OCI-LY7 (cell line): ENCODE data around the gene RASA2. TPM values are rescaled to one million over a fixed set of nuclear protein-coding genes. Genes with fewer than 3 reads are reported as not detected.

ENCODE experiments used
- BruUV-seq: library from RNA; stranded (reverse); fragments of 400-500 nt; replicated peaks from 2 replicates; lab custom pipeline; 2021; lab: Mats Ljungman, UMichigan
- CTCF ChIA-PET: fragments of 300-600 bp; sonication (Branson Sonifier 250); formaldehyde crosslinking; loops from one replicate; lab custom pipeline; 2022; ENCODE audit warnings: antibody characterized with exemption; ENCODE audit not compliant: unreplicated experiment; lab: Charles Lee
- POLR2A ChIA-PET: fragments of 300-600 bp; sonication (Branson Sonifier 250); formaldehyde crosslinking; loops from one replicate; lab custom pipeline; 2022; ENCODE audit warnings: antibody characterized with exemption; lab: Charles Lee
- DNase-seq: peaks from one replicate; pipeline ENCODE4 v3.0.0-alpha.2; 2015; ENCODE audit warnings: low spot score
- H2AFZ ChIP-seq: fragments of 200-600 bp; sonication (generic), shearing (Covaris generic); 2 replicates; pipeline ENCODE4 v1.6.1; 2014; ENCODE audit warnings: mild to moderate bottlenecking, antibody characterized with exemption, low read length, moderate library complexity
- H3K27ac ChIP-seq: fragments of 200-600 bp; sonication (generic); 2 replicates; pipeline ENCODE4 v1.5.1; 2014; ENCODE audit warnings: mixed run types, low read depth, mild to moderate bottlenecking, moderate library complexity, low read length, inconsistent platforms; ENCODE audit not compliant: poor library complexity, severe bottlenecking
- H3K36me3 ChIP-seq: fragments of 200-600 bp; sonication (generic); 2 replicates; pipeline ENCODE4 v1.6.1; 2014; ENCODE audit warnings: mild to moderate bottlenecking, antibody characterized with exemption, low read length, moderate library complexity, mixed read lengths; ENCODE audit not compliant: insufficient read depth
- H3K4me1 ChIP-seq: fragments of 200-600 bp; sonication (generic); 2 replicates; pipeline ENCODE4 v1.5.1; 2014; ENCODE audit warnings: mild to moderate bottlenecking, low read length; ENCODE audit not compliant: insufficient read depth, poor library complexity, severe bottlenecking
- H3K4me2 ChIP-seq: fragments of 200-600 bp; sonication (generic); 2 replicates; pipeline ENCODE4 v1.6.1; 2014; ENCODE audit warnings: mild to moderate bottlenecking, low read length
- H3K4me3 ChIP-seq: fragments of 200-600 bp; sonication (generic); 2 replicates; pipeline ENCODE4 v1.5.1; 2014; ENCODE audit warnings: mild to moderate bottlenecking, low read depth, low read length; ENCODE audit not compliant: poor library complexity, severe bottlenecking
- H3K79me2 ChIP-seq: fragments of 200-600 bp; sonication (generic); 2 replicates; pipeline ENCODE4 v1.6.1; 2016; ENCODE audit warnings: low read depth, mild to moderate bottlenecking, low read length, moderate library complexity, mixed read lengths; ENCODE audit not compliant: insufficient read depth
- H3K9me2 ChIP-seq: fragments of 200-600 bp; sonication (generic); 2 replicates; pipeline ENCODE4 v1.6.1; 2016; ENCODE audit warnings: mild to moderate bottlenecking, low read length, mixed read lengths; ENCODE audit not compliant: insufficient read depth
- H3K9me3 ChIP-seq: fragments of 200-600 bp; sonication (generic); 2 replicates; pipeline ENCODE4 v1.6.1; 2014; ENCODE audit warnings: mild to moderate bottlenecking, mixed run types, low read length, mixed read lengths
- H4K20me1 ChIP-seq: fragments of 200-600 bp; sonication (generic); 2 replicates; pipeline ENCODE4 v1.6.1; 2014; ENCODE audit warnings: mild to moderate bottlenecking, antibody characterized with exemption, low read length, moderate library complexity, mixed read lengths; ENCODE audit not compliant: insufficient read depth
- CTCF ChIP-seq: fragments of 200-600 bp; sonication (generic); conservative IDR thresholded peaks from 2 replicates; pipeline ENCODE4 v1.5.1; 2014; ENCODE audit warnings: mild to moderate bottlenecking, antibody characterized with exemption, low read length, moderate library complexity, mixed read lengths
- EZH2phosphoT487 ChIP-seq: fragments of 200-600 bp; sonication (generic); IDR thresholded peaks from 2 replicates; pipeline ENCODE4 v1.6.1; 2018; ENCODE audit warnings: low read depth, borderline replicate concordance, mild to moderate bottlenecking, mixed run types, antibody characterized with exemption, low read length, moderate library complexity, mixed read lengths
- intact Hi-C: fragments of 100-400 bp; cut with micrococcal nuclease; formaldehyde crosslinking; loops from one replicate; pipeline ENCODE4 v1.10.0; 2022; ENCODE audit not compliant: unreplicated experiment
- total RNA-seq, 2 experiments: library from RNA; depleted of rRNA in 1 of 2; stranded (reverse); fragments of >200 nt in 1 of 2; shearing (Covaris generic) in 1 of 2; gene quantifications; 2 replicates each; pipeline ENCODE4 v1.2.3, GENCODE V29; 2014 to 2022

The RASA2 gene
- total RNA-seq, 2 experiments from 2014 or later: 11.0 to 21.7 TPM

GRCh38 chr3:141618103-141618910, 131.5 kb downstream of the RASA2 start:
- CTCF ChIA-PET: no interaction called here
- POLR2A ChIA-PET: no interaction called here
- no peak overlapping the region for H3K4me2 ChIP-seq
- no peaks in the 10 kb centered on the region for H4K20me1 ChIP-seq
- H3K36me3 ChIP-seq: peaks cover under 1% of the 10 kb centered on the region; the same call in 1 of the 2 replicates
- H3K9me2 ChIP-seq: no peaks in the 10 kb centered on the region
- no peaks in the 10 kb centered on the region for H3K9me3 ChIP-seq
- no peaks in the 10 kb centered on the region for H3K4me1 ChIP-seq
- H2AFZ ChIP-seq: no peak overlapping the region
- H3K4me3 ChIP-seq: no peak overlapping the region
- no peak overlapping the region for H3K27ac ChIP-seq
- TF ChIP-seq CTCF: no peak
- no peak for TF ChIP-seq EZH2phosphoT487
- intact Hi-C loops: no loop called here
- BruUV-seq: no TSS peak
- DNase-seq: no peak
- no peaks in the 10 kb centered on the region for H3K79me2 ChIP-seq

GRCh38 chr3:141618938-141619337, 132.1 kb downstream of the RASA2 start:
- intact Hi-C loops: no loop called here
- no peaks in the 10 kb centered on the region for H3K36me3 ChIP-seq
- H4K20me1 ChIP-seq: no peaks in the 10 kb centered on the region
- H3K9me3 ChIP-seq: no peaks in the 10 kb centered on the region
- H2AFZ ChIP-seq: no peak overlapping the region
- H3K27ac ChIP-seq: no peak overlapping the region
- no peak for DNase-seq
- no peak overlapping the region for H3K4me3 ChIP-seq
- no TSS peak for BruUV-seq
- no peaks in the 10 kb centered on the region for H3K4me1 ChIP-seq
- H3K79me2 ChIP-seq: no peaks in the 10 kb centered on the region
- ChIA-PET CTCF (no interaction called here), POLR2A (no interaction called here)
- no peaks in the 10 kb centered on the region for H3K9me2 ChIP-seq
- H3K4me2 ChIP-seq: no peak overlapping the region
- TF ChIP-seq EZH2phosphoT487 (no peak), CTCF (no peak)

- H3K4me3 ChIP-seq: no peak overlapping the region
- H3K36me3 ChIP-seq: no peaks in the 10 kb centered on the region
- no peak for TF ChIP-seq EZH2phosphoT487
- no peak for TF ChIP-seq CTCF
- H2AFZ ChIP-seq: no peak overlapping the region
- CTCF ChIA-PET: no interaction called here
- no peaks in the 10 kb centered on the region for H3K79me2 ChIP-seq
- intact Hi-C loops: no loop called here
- H3K27ac ChIP-seq: no peak overlapping the region
- no peaks in the 10 kb centered on the region for H4K20me1 ChIP-seq
- no peaks in the 10 kb centered on the region for H3K4me1 ChIP-seq
- POLR2A ChIA-PET: no interaction called here
- H3K4me2 ChIP-seq: no peak overlapping the region
- no peaks in the 10 kb centered on the region for H3K9me3 ChIP-seq
- no peak for DNase-seq
- no TSS peak for BruUV-seq
- no peaks in the 10 kb centered on the region for H3K9me2 ChIP-seq
These were observed 132.6 kb downstream of the RASA2 start for GRCh38 chr3:141619450-141619849.
